ENCODE measurements around the gene PLCH1. TPM values are rescaled to one million over a fixed set of nuclear protein-coding genes. Genes with fewer than 3 reads are reported as not detected.

Gene PLCH1
- total and polyA plus RNA-seq, 9 donors = 0.39 to 1.2 (median 0.53) TPM

GRCh38 chr3:155435821-155436220, 309.1 kb downstream of the PLCH1 start:
- no peaks in the 10 kb centered on the region for H3K27me3 ChIP-seq (ENCODE audit: control insufficient read depth, insufficient read depth, low read length)
- H3K9me3 ChIP-seq (replicated peaks; ENCODE audit: control insufficient read depth, low read depth, low read length) = no peaks in the 10 kb centered on the region
- no peaks in the 10 kb centered on the region for H3K36me3 ChIP-seq (ENCODE audit: control insufficient read depth, insufficient read depth, low read length)
- no peaks in the 10 kb centered on the region for H3K4me1 ChIP-seq (ENCODE audit: control insufficient read depth, insufficient read depth, low read length)
- H3K4me3 ChIP-seq (ENCODE audit: low read length) = no peak overlapping the region
- DNase-seq = no peak
- no peak overlapping the region for H3K27ac ChIP-seq (ENCODE audit: low read length)

- 83% methylated on average over 2 of the region's 7 CpGs for WGBS (ENCODE audit: insufficient coverage)
- DNase-seq = no peak
- no peak overlapping the region for H3K27ac ChIP-seq (ENCODE audit: low read length)
- H3K4me3 ChIP-seq (ENCODE audit: low read length) = no peak overlapping the region
- H3K36me3 ChIP-seq (ENCODE audit: control insufficient read depth, insufficient read depth, low read length) = no peaks in the 10 kb centered on the region
- H3K4me1 ChIP-seq (ENCODE audit: control insufficient read depth, insufficient read depth, low read length) = no peaks in the 10 kb centered on the region
- H3K27me3 ChIP-seq (ENCODE audit: control insufficient read depth, insufficient read depth, low read length) = no peaks in the 10 kb centered on the region
- H3K9me3 ChIP-seq (replicated peaks; ENCODE audit: control insufficient read depth, low read depth, low read length) = no peaks in the 10 kb centered on the region
Observed at GRCh38 chr3:155431856-155432570, 312.9 kb downstream of the PLCH1 start.

GRCh38 chr3:155428563-155428962, 316.3 kb downstream of the PLCH1 start:
- DNase-seq = no peak
- peaks cover 2% of the 10 kb centered on the region for H3K9me3 ChIP-seq (replicated peaks; ENCODE audit: control insufficient read depth, low read depth, low read length)
- 60% methylated on average over 1 of the region's 4 CpGs for WGBS (ENCODE audit: insufficient coverage)

GRCh38 chr3:155426524-155427230, 318.2 kb downstream of the PLCH1 start:
- 100% methylated on average over 1 of the region's 3 CpGs for WGBS (ENCODE audit: insufficient coverage)
- DNase-seq = no peak
- H3K27me3 ChIP-seq (ENCODE audit: control insufficient read depth, insufficient read depth, low read length) = no peaks in the 10 kb centered on the region
- H3K36me3 ChIP-seq (ENCODE audit: control insufficient read depth, insufficient read depth, low read length) = no peaks in the 10 kb centered on the region
- peaks cover 4% of the 10 kb centered on the region for H3K4me1 ChIP-seq (ENCODE audit: control insufficient read depth, insufficient read depth, low read length)
- H3K27ac ChIP-seq (ENCODE audit: low read length) = no peak overlapping the region
- H3K4me3 ChIP-seq (ENCODE audit: low read length) = no peak overlapping the region
- H3K9me3 ChIP-seq (replicated peaks; ENCODE audit: control insufficient read depth, low read depth, low read length) = peaks cover 2% of the 10 kb centered on the region

More at GRCh38 chr3:155428563-155428962, 316.3 kb downstream of the PLCH1 start:
- Histone ChIP-seq H3K4me1 (ENCODE audit: control insufficient read depth, insufficient read depth, low read length) (peaks cover 4% of the 10 kb centered on the region), H3K4me3 (ENCODE audit: low read length) (no peak overlapping the region), H3K27ac (ENCODE audit: low read length) (no peak overlapping the region), H3K27me3 (ENCODE audit: control insufficient read depth, insufficient read depth, low read length) (no peaks in the 10 kb centered on the region), H3K36me3 (ENCODE audit: control insufficient read depth, insufficient read depth, low read length) (no peaks in the 10 kb centered on the region)

GRCh38 chr3:155425396-155425795, 319.5 kb downstream of the PLCH1 start:
- H3K4me3 ChIP-seq (ENCODE audit: low read length) = no peak overlapping the region
- peaks cover 2% of the 10 kb centered on the region for H3K9me3 ChIP-seq (replicated peaks; ENCODE audit: control insufficient read depth, low read depth, low read length)
- peak; percentile 14 for DNase-seq
- 90% methylated on average over 1 of the region's 2 CpGs for WGBS (ENCODE audit: insufficient coverage)
- H3K36me3 ChIP-seq (ENCODE audit: control insufficient read depth, insufficient read depth, low read length) = no peaks in the 10 kb centered on the region
- H3K27me3 ChIP-seq (ENCODE audit: control insufficient read depth, insufficient read depth, low read length) = no peaks in the 10 kb centered on the region
- peaks cover 4% of the 10 kb centered on the region for H3K4me1 ChIP-seq (ENCODE audit: control insufficient read depth, insufficient read depth, low read length)
- H3K27ac ChIP-seq (ENCODE audit: low read length) = no peak overlapping the region

DNA sequence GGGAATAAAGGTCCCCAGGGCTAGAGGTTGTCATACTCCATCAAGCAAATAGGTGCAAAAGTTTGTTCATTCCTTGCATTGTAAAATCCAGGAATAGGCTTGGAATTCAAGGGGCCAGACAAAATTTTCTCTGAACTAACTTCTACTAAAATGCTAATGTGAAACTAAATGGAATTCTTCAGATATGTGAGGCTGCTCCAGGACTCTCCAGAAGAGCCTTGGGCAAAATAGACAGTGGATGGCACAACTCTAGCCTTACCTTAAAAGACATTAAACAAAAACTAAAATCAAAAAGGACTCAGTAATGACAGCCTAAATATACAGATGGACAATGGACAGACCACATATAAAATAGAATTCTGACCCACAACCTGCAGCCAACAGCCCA, 320.6 kb downstream of the PLCH1 start:
- Histone ChIP-seq H3K4me3 (ENCODE audit: low read length) (no peak overlapping the region), H3K27ac (ENCODE audit: low read length) (no peak overlapping the region), H3K4me1 (ENCODE audit: control insufficient read depth, insufficient read depth, low read length) (peaks cover 4% of the 10 kb centered on the region), H3K27me3 (ENCODE audit: control insufficient read depth, insufficient read depth, low read length) (no peaks in the 10 kb centered on the region), H3K36me3 (ENCODE audit: control insufficient read depth, insufficient read depth, low read length) (no peaks in the 10 kb centered on the region), H3K9me3 (replicated peaks; ENCODE audit: control insufficient read depth, low read depth, low read length) (peaks cover 2% of the 10 kb centered on the region)
- no peak for DNase-seq

GRCh38 chr3:155423526-155424322, 321.1 kb downstream of the PLCH1 start:
- no peaks in the 10 kb centered on the region for H3K36me3 ChIP-seq (ENCODE audit: control insufficient read depth, insufficient read depth, low read length)
- H3K27ac ChIP-seq (ENCODE audit: low read length) = no peak overlapping the region
- no peaks in the 10 kb centered on the region for H3K27me3 ChIP-seq (ENCODE audit: control insufficient read depth, insufficient read depth, low read length)
- peaks cover 2% of the 10 kb centered on the region for H3K9me3 ChIP-seq (replicated peaks; ENCODE audit: control insufficient read depth, low read depth, low read length)
- no peak overlapping the region for H3K4me3 ChIP-seq (ENCODE audit: low read length)
- DNase-seq = peak; percentile 11
- H3K4me1 ChIP-seq (ENCODE audit: control insufficient read depth, insufficient read depth, low read length) = peaks cover 4% of the 10 kb centered on the region
- WGBS (ENCODE audit: insufficient coverage) = 62% methylated on average over 2 of the region's 6 CpGs

DNA sequence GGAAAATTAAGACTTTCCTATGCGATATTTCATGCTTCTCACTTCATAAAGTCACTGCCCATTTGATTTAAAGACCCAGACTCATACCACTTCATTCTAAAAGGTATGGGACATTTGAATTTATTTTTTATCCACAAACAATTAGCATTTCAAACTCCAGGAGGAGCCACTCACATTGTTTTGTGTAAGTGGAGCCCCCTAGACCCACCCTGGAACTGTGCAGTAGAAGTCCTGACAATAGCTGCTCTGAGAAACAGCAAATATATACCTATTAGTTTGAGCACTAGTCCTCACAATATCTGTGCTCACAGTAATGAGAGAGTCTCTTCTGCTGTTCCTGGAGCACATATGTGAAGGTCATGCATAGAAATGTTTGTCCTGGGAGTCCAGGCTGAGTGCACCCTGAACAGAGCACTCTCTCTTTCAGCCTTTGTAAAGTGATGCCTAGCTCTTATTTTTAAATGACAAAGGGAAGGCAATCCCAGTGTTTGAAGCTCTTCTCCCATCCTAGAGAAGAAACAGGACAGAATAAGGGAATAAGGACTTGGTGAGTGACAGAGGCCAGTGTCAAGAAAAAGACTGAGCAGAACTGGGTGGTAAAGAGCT, 323.9 kb downstream of the PLCH1 start:
- H3K36me3 ChIP-seq (ENCODE audit: control insufficient read depth, insufficient read depth, low read length) = no peaks in the 10 kb centered on the region
- H3K4me1 ChIP-seq (ENCODE audit: control insufficient read depth, insufficient read depth, low read length) = peaks cover 6% of the 10 kb centered on the region
- no peak for DNase-seq
- no CpG with 5 or more reads among the region's 1 CpG for WGBS (ENCODE audit: insufficient coverage)
- H3K4me3 ChIP-seq (ENCODE audit: low read length) = no peak overlapping the region
- no peaks in the 10 kb centered on the region for H3K27me3 ChIP-seq (ENCODE audit: control insufficient read depth, insufficient read depth, low read length)
- no peaks in the 10 kb centered on the region for H3K9me3 ChIP-seq (replicated peaks; ENCODE audit: control insufficient read depth, low read depth, low read length)
- H3K27ac ChIP-seq (ENCODE audit: low read length) = peak overlapping the region; percentile 52

GRCh38 chr3:155420406-155420805, 324.5 kb downstream of the PLCH1 start:
- Histone ChIP-seq H3K9me3 (replicated peaks; ENCODE audit: control insufficient read depth, low read depth, low read length) (no peaks in the 10 kb centered on the region), H3K4me1 (ENCODE audit: control insufficient read depth, insufficient read depth, low read length) (peaks cover 6% of the 10 kb centered on the region), H3K36me3 (ENCODE audit: control insufficient read depth, insufficient read depth, low read length) (no peaks in the 10 kb centered on the region), H3K4me3 (ENCODE audit: low read length) (no peak overlapping the region), H3K27me3 (ENCODE audit: control insufficient read depth, insufficient read depth, low read length) (no peaks in the 10 kb centered on the region), H3K27ac (ENCODE audit: low read length) (peak overlapping the region; percentile 33)
- WGBS (ENCODE audit: insufficient coverage) = no CpG with 5 or more reads among the region's 4 CpGs
- DNase-seq = peak; percentile 90

GRCh38 chr3:155418407-155418806, 326.5 kb downstream of the PLCH1 start:
- peak overlapping the region; percentile 25 for H3K27ac ChIP-seq (ENCODE audit: low read length)

More at GRCh38 chr3:155418407-155418806, 326.5 kb downstream of the PLCH1 start:
- Histone ChIP-seq H3K36me3 (ENCODE audit: control insufficient read depth, insufficient read depth, low read length) (no peaks in the 10 kb centered on the region), H3K27me3 (ENCODE audit: control insufficient read depth, insufficient read depth, low read length) (no peaks in the 10 kb centered on the region), H3K9me3 (replicated peaks; ENCODE audit: control insufficient read depth, low read depth, low read length) (no peaks in the 10 kb centered on the region), H3K4me3 (ENCODE audit: low read length) (no peak overlapping the region), H3K4me1 (ENCODE audit: control insufficient read depth, insufficient read depth, low read length) (peaks cover 2% of the 10 kb centered on the region)
- DNase-seq = peak; percentile 79
- 0% methylated on average over 1 of the region's 2 CpGs for WGBS (ENCODE audit: insufficient coverage)
